Measurements from ENCODE around the gene COMMD1.

The COMMD1 gene

GRCh38 chr2:62163106-62163831 is 257.8 kb downstream of the COMMD1 start:
- Histone ChIP-seq H3K9me3 (no peaks in the 10 kb centered on the region), H3K27me3 (ENCODE audit: low read depth) (no peaks in the 10 kb centered on the region), H3K4me1 (peaks cover 9% of the 10 kb centered on the region), H3K36me3 (replicated peaks) (no peaks in the 10 kb centered on the region), H3K4me3 (no peak overlapping the region)
- in situ Hi-C loops (cut with MboI; ENCODE audit: low sequenced_read_pairs) = no loop called here
- DNase-seq (ENCODE audit: low spot score in 2 of 2) = peak; percentile 11 to 47

- Histone ChIP-seq H3K4me1 (peaks cover 9% of the 10 kb centered on the region), H3K36me3 (replicated peaks) (no peaks in the 10 kb centered on the region), H3K27me3 (ENCODE audit: low read depth) (no peaks in the 10 kb centered on the region), H3K4me3 (no peak overlapping the region), H3K9me3 (no peaks in the 10 kb centered on the region)
- DNase-seq (ENCODE audit: low spot score in 2 of 2) = no peak
- in situ Hi-C loops (cut with MboI; ENCODE audit: low sequenced_read_pairs) = no loop called here
Measured at GRCh38 chr2:62163834-62164233, 258.4 kb downstream of the COMMD1 start.

GRCh38 chr2:62175728-62176127 is 270.3 kb downstream of the COMMD1 start:
- Histone ChIP-seq H3K9me3 (no peaks in the 10 kb centered on the region), H3K4me3 (no peak overlapping the region), H3K27me3 (ENCODE audit: low read depth) (no peaks in the 10 kb centered on the region), H3K4me1 (no peaks in the 10 kb centered on the region; the same call in 1 of the 2 replicates), H3K36me3 (replicated peaks) (no peaks in the 10 kb centered on the region)
- DNase-seq (ENCODE audit: low spot score in 2 of 2) = peak in 1 of 2 experiments; percentile 34
- in situ Hi-C loops (cut with MboI; ENCODE audit: low sequenced_read_pairs) = no loop called here

GRCh38 chr2:62176801-62177200 is 271.3 kb downstream of the COMMD1 start:
- no peaks in the 10 kb centered on the region; the same call in 1 of the 2 replicates for H3K4me1 ChIP-seq
- H3K9me3 ChIP-seq = no peaks in the 10 kb centered on the region
- in situ Hi-C loops (cut with MboI; ENCODE audit: low sequenced_read_pairs) = no loop called here
- no peaks in the 10 kb centered on the region for H3K27me3 ChIP-seq (ENCODE audit: low read depth)
- H3K36me3 ChIP-seq (replicated peaks) = no peaks in the 10 kb centered on the region
- DNase-seq (ENCODE audit: low spot score in 2 of 2) = no peak
- no peak overlapping the region for H3K4me3 ChIP-seq

- in situ Hi-C loops (cut with MboI; ENCODE audit: low sequenced_read_pairs) = no loop called here
- Histone ChIP-seq H3K36me3 (replicated peaks) (no peaks in the 10 kb centered on the region), H3K4me1 (no peaks in the 10 kb centered on the region; the same call in 1 of the 2 replicates)
Measured at GRCh38 chr2:62177392-62178049, 272.0 kb downstream of the COMMD1 start.

GRCh38 chr2:62178741-62179271 is 273.3 kb downstream of the COMMD1 start:
- no peaks in the 10 kb centered on the region; the same call in 1 of the 2 replicates for H3K4me1 ChIP-seq

More at GRCh38 chr2:62177392-62178049, 272.0 kb downstream of the COMMD1 start:
- H3K9me3 ChIP-seq = no peaks in the 10 kb centered on the region
- no peaks in the 10 kb centered on the region for H3K27me3 ChIP-seq (ENCODE audit: low read depth)
- DNase-seq (ENCODE audit: low spot score in 2 of 2) = no peak
- H3K4me3 ChIP-seq = no peak overlapping the region

GRCh38 chr2:62180975-62181374 is 275.5 kb downstream of the COMMD1 start:
- DNase-seq (ENCODE audit: low spot score in 2 of 2) = no peak
- H3K27me3 ChIP-seq (ENCODE audit: low read depth) = no peaks in the 10 kb centered on the region
- no peaks in the 10 kb centered on the region; the same call in 1 of the 2 replicates for H3K4me1 ChIP-seq
- H3K36me3 ChIP-seq (replicated peaks) = no peaks in the 10 kb centered on the region
- no peaks in the 10 kb centered on the region for H3K9me3 ChIP-seq
- in situ Hi-C loops (cut with MboI; ENCODE audit: low sequenced_read_pairs) = no loop called here
- H3K4me3 ChIP-seq = no peak overlapping the region

More at GRCh38 chr2:62178741-62179271, 273.3 kb downstream of the COMMD1 start:
- no peak for DNase-seq (ENCODE audit: low spot score in 2 of 2)
- no peak overlapping the region for H3K4me3 ChIP-seq
- in situ Hi-C loops (cut with MboI; ENCODE audit: low sequenced_read_pairs) = no loop called here
- H3K9me3 ChIP-seq = no peaks in the 10 kb centered on the region
- H3K36me3 ChIP-seq (replicated peaks) = no peaks in the 10 kb centered on the region
- no peaks in the 10 kb centered on the region for H3K27me3 ChIP-seq (ENCODE audit: low read depth)

GRCh38 chr2:62181843-62182242 is 276.4 kb downstream of the COMMD1 start:
- H3K36me3 ChIP-seq (replicated peaks) = no peaks in the 10 kb centered on the region
- H3K27me3 ChIP-seq (ENCODE audit: low read depth) = no peaks in the 10 kb centered on the region
- in situ Hi-C loops (cut with MboI; ENCODE audit: low sequenced_read_pairs) = no loop called here
- no peak overlapping the region for H3K4me3 ChIP-seq
- no peaks in the 10 kb centered on the region for H3K9me3 ChIP-seq
- no peak for DNase-seq (ENCODE audit: low spot score in 2 of 2)
- no peaks in the 10 kb centered on the region; the same call in 1 of the 2 replicates for H3K4me1 ChIP-seq

GRCh38 chr2:62184512-62185230 is 279.2 kb downstream of the COMMD1 start:
- Histone ChIP-seq H3K27me3 (ENCODE audit: low read depth) (no peaks in the 10 kb centered on the region), H3K36me3 (replicated peaks) (no peaks in the 10 kb centered on the region), H3K9me3 (no peaks in the 10 kb centered on the region), H3K4me3 (no peak overlapping the region), H3K4me1 (no peaks in the 10 kb centered on the region; the same call in 1 of the 2 replicates)
- no peak for DNase-seq (ENCODE audit: low spot score in 2 of 2)
- in situ Hi-C loops (cut with MboI; ENCODE audit: low sequenced_read_pairs) = no loop called here
